ELF-1 (cell line): ENCODE results near the gene RFX3.
A peak's percentile ranks its signal among the peaks of the same experiment; 100 is the strongest.

ENCODE experiments used
- DNase-seq: peaks from one replicate; pipeline ENCODE4 v3.0.0-alpha.2; 2016; ENCODE audit warnings: low read depth, low spot score

The RFX3 gene

GRCh38 chr9:3513265-3513818 is 12.5 kb downstream of the RFX3 start:
- no peak for DNase-seq

GRCh38 chr9:3511551-3511950 is 14.2 kb downstream of the RFX3 start:
- DNase-seq: no peak

GRCh38 chr9:3510796-3511195 is 15.0 kb downstream of the RFX3 start:
- DNase-seq: no peak

GRCh38 chr9:3509926-3510325 is 15.9 kb downstream of the RFX3 start:
- DNase-seq: no peak

- no peak for DNase-seq
These were observed 17.1 kb downstream of the RFX3 start for GRCh38 chr9:3508521-3509291.

GRCh38 chr9:3508078-3508431 is 17.7 kb downstream of the RFX3 start:
- no peak for DNase-seq

- DNase-seq: no peak
These were observed 18.3 kb downstream of the RFX3 start for GRCh38 chr9:3507395-3508077.

GRCh38 chr9:3506164-3506563 is 19.6 kb downstream of the RFX3 start:
- no peak for DNase-seq

- DNase-seq: no peak
These were observed 23.0 kb downstream of the RFX3 start for GRCh38 chr9:3502560-3503398.

- no peak for DNase-seq
These were observed 25.8 kb downstream of the RFX3 start for GRCh38 chr9:3500044-3500443.

GRCh38 chr9:3498691-3499090 is 27.1 kb downstream of the RFX3 start:
- DNase-seq: no peak

- no peak for DNase-seq
These were observed 27.9 kb downstream of the RFX3 start for GRCh38 chr9:3497857-3498256.

- DNase-seq: no peak
These were observed 28.4 kb downstream of the RFX3 start for GRCh38 chr9:3497401-3497800.

- DNase-seq: no peak
These were observed 29.9 kb downstream of the RFX3 start for GRCh38 chr9:3495855-3496254.

GRCh38 chr9:3492214-3492613 is 33.6 kb downstream of the RFX3 start:
- no peak for DNase-seq

GRCh38 chr9:3491450-3491849 is 34.4 kb downstream of the RFX3 start:
- no peak for DNase-seq

- no peak for DNase-seq
These were observed 34.8 kb downstream of the RFX3 start for GRCh38 chr9:3490957-3491356.

- DNase-seq: no peak
These were observed 43.2 kb downstream of the RFX3 start for GRCh38 chr9:3482578-3482977.

- DNase-seq: no peak
These were observed 45.5 kb downstream of the RFX3 start for GRCh38 chr9:3480353-3480655.

- peak; percentile 4 for DNase-seq
These were observed 46.1 kb downstream of the RFX3 start for GRCh38 chr9:3479514-3480352.

- peak; percentile 87 for DNase-seq
These were observed 47.2 kb downstream of the RFX3 start for GRCh38 chr9:3478549-3478953.
